Liver (tissue), 9 donors: ENCODE measurements around the gene MOB3B. TPM values are rescaled to one million over a fixed set of nuclear protein-coding genes. Genes with fewer than 3 reads are reported as not detected.

Experiments used
- DNase-seq: peaks from one replicate; pipeline ENCODE4 v3.0.0-alpha.2; 2017; ENCODE audit warnings: low spot score
- H3K27ac ChIP-seq, 2 donors: one replicate each; pipeline ENCODE4 v1.7.0; 2013; ENCODE audit warnings: inconsistent platforms in 2 of 2, low read length in 2 of 2, control low read depth in 1 of 2, low read depth in 1 of 2, mild to moderate bottlenecking in 1 of 2
- H3K27me3 ChIP-seq, 4 donors: one replicate each; pipeline versions ENCODE4 v1.6.1 to v1.7.0; 2013; ENCODE audit warnings: low read length in 3 of 4, inconsistent platforms in 1 of 4, mild to moderate bottlenecking in 1 of 4, moderate library complexity in 1 of 4; ENCODE audit not compliant: control insufficient read depth in 4 of 4, insufficient read depth in 4 of 4
- H3K36me3 ChIP-seq, 4 donors: one replicate each; pipeline versions ENCODE4 v1.6.1 to v1.7.0; 2013; ENCODE audit warnings: low read length in 3 of 4, mild to moderate bottlenecking in 3 of 4, low read depth in 1 of 4, moderate library complexity in 1 of 4; ENCODE audit not compliant: control insufficient read depth in 4 of 4, insufficient read depth in 3 of 4
- H3K4me1 ChIP-seq, 4 donors: one replicate each; pipeline versions ENCODE4 v1.6.1 to v1.7.0; 2013; ENCODE audit warnings: low read length in 3 of 4, mild to moderate bottlenecking in 3 of 4, moderate library complexity in 1 of 4; ENCODE audit not compliant: control insufficient read depth in 4 of 4, insufficient read depth in 4 of 4
- H3K4me3 ChIP-seq, 3 donors: one replicate each; pipeline versions ENCODE4 v1.6.1 to v1.7.0; 2013; ENCODE audit warnings: low read length in 3 of 3, control low read depth in 1 of 3, low read depth in 1 of 3, mild to moderate bottlenecking in 1 of 3
- H3K9ac ChIP-seq, 2 donors: one replicate each; pipeline ENCODE4 v1.7.0; 2013; ENCODE audit warnings: low read length in 2 of 2, mild to moderate bottlenecking in 2 of 2, moderate library complexity in 2 of 2, control low read depth in 1 of 2, low read depth in 1 of 2
- H3K9me3 ChIP-seq, 4 donors: one replicate each; pipeline versions ENCODE4 v1.6.1 to v1.7.0; 2013; ENCODE audit warnings: low read length in 3 of 4; ENCODE audit not compliant: control insufficient read depth in 4 of 4
- ATF3 ChIP-seq: IDR thresholded peaks from 2 replicates; pipeline ENCODE4 v1.6.1; 2016; ENCODE audit warnings: antibody characterized with exemption
- EGR1 ChIP-seq, 2 donors: IDR thresholded peaks; 2 replicates each; pipeline ENCODE4 v1.6.1; 2016 to 2018; ENCODE audit warnings: antibody characterized with exemption in 2 of 2, low read depth in 2 of 2
- FOXA1 ChIP-seq: IDR thresholded peaks from 2 replicates; pipeline ENCODE4 v1.6.1; 2016; ENCODE audit warnings: antibody characterized with exemption
- FOXA2 ChIP-seq: IDR thresholded peaks from 2 replicates; pipeline ENCODE4 v1.6.1; 2016; ENCODE audit warnings: antibody characterized with exemption
- GABPA ChIP-seq, 2 donors: IDR thresholded peaks in 1 of 2; conservative IDR thresholded peaks in 1 of 2; 2 replicates each; pipeline ENCODE4 v1.6.1; 2016; ENCODE audit warnings: antibody characterized with exemption in 2 of 2, mild to moderate bottlenecking in 1 of 2, moderate library complexity in 1 of 2
- HNF4A ChIP-seq, 2 donors: conservative IDR thresholded peaks; 2 replicates each; pipeline ENCODE4 v1.6.1; 2016; ENCODE audit warnings: antibody characterized with exemption in 2 of 2, mild to moderate bottlenecking in 2 of 2
- HNF4G ChIP-seq: IDR thresholded peaks from 2 replicates; pipeline ENCODE4 v1.6.1; 2016; ENCODE audit warnings: antibody characterized with exemption
- JUND ChIP-seq, 2 donors: IDR thresholded peaks; 2 replicates each; pipeline ENCODE4 v1.6.1; 2016; ENCODE audit warnings: antibody characterized with exemption in 2 of 2
- NR2F2 ChIP-seq: IDR thresholded peaks from 2 replicates; pipeline ENCODE4 v1.6.1; 2016; ENCODE audit warnings: antibody characterized with exemption
- RAD21 ChIP-seq, 2 donors: IDR thresholded peaks; 2 replicates each; pipeline ENCODE4 v1.6.1; 2016; ENCODE audit warnings: antibody characterized with exemption in 2 of 2, mild to moderate bottlenecking in 2 of 2
- REST ChIP-seq: IDR thresholded peaks from 2 replicates; pipeline ENCODE4 v1.6.1; 2016; ENCODE audit warnings: antibody characterized with exemption, mild to moderate bottlenecking
- RXRA ChIP-seq, 2 donors: IDR thresholded peaks; 2 replicates each; pipeline ENCODE4 v1.6.1; 2017 to 2018; ENCODE audit warnings: antibody characterized with exemption in 2 of 2, mild to moderate bottlenecking in 1 of 2
- SP1 ChIP-seq: IDR thresholded peaks from 2 replicates; pipeline ENCODE4 v1.6.1; 2018; ENCODE audit warnings: antibody characterized with exemption, mild to moderate bottlenecking
- TAF1 ChIP-seq: conservative IDR thresholded peaks from 2 replicates; pipeline ENCODE4 v1.6.1; 2016; ENCODE audit warnings: antibody characterized with exemption, mild to moderate bottlenecking
- YY1 ChIP-seq: IDR thresholded peaks from 2 replicates; pipeline ENCODE4 v1.6.1; 2016; ENCODE audit warnings: antibody characterized with exemption, mild to moderate bottlenecking
- WGBS: extraction: QIAGEN DNeasy Blood & Tissue Kit; methylation state at CpG from one replicate; pipeline ENCODE4 v1.1.7; 2013; 5-methylcytosine and 5-hydroxymethylcytosine counted together
- polyA plus RNA-seq, 2 donors: library from polyadenylated mRNA; stranded (reverse) in 1 of 2; unstranded in 1 of 2; fragments of 200-250 nt in 1 of 2; fragments of >200 nt in 1 of 2; fragmentation: Nextera tagmentation in 1 of 2; extraction: Ambion mirVana in 1 of 2; gene quantifications; one replicate each; pipeline versions ENCODE4 v1.2.1 to v1.2.3, GENCODE V29; 2013 to 2015
- total RNA-seq, 2 donors: library from RNA; depleted of rRNA; stranded (reverse); fragments of >200 nt; gene quantifications; one replicate each; pipeline ENCODE4 v1.2.3, GENCODE V29; 2014
- TF ChIP-seq, protein P1 (sequence below): fragments of 150-350 bp; IDR thresholded peaks from 2 replicates; pipeline ENCODE4 v1.5.1; 2017; ENCODE audit warnings: improper control_type of control experiment, low read depth, low read length; ENCODE audit not compliant: missing input control
- TF ChIP-seq, protein P2 (sequence below): IDR thresholded peaks from 2 replicates; pipeline ENCODE4 v1.6.1; 2016; ENCODE audit warnings: antibody characterized with exemption
- TF ChIP-seq, protein P3 (sequence below): IDR thresholded peaks from 2 replicates; pipeline ENCODE4 v1.6.1; 2016; ENCODE audit warnings: antibody characterized with exemption
- donor health status: healthy.
- donor health status: healthy.
- donor health status: healthy.
- donor health status: healthy.
- donor health status: healthy.

The MOB3B gene
- total and polyA plus RNA-seq, 4 donors = 0.36 to 1.1 (median 0.76) TPM

DNA sequence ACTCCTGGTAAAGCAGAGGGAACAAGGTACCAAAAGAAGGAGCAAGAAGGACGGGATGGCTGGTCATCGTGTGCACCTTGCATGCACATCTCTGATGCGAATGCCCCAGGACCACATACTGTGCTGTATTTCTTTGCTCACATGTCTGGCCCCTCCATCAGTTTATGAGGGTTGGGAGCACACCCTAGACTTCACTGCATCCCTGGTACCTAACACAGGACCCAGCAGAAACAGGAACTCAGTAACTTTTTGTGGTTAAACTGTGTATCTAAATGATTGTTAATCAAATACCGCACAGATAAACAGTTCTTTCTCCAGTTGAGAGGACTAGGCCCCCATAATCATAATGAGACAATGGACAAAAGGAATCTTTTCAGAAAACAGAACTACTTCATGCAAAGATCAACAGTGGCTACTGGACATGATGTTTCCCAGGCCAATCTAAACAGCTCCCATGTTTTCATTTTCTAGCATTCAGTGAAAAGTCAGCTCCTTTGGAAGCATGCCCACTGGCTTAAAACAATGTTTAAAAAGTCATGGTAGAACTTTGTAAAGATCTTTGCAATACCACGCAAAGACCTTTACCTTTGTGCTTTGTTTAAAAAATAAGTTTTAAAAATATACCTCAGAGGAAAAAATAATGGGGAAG lies 61.0 kb downstream of the MOB3B start:
- Histone ChIP-seq H3K9ac (no peak overlapping the region), H3K27ac (no peak overlapping the region), H3K4me3 (no peak overlapping the region), H3K36me3 (no peaks in the 10 kb centered on the region), H3K9me3 (no peaks in the 10 kb centered on the region), H3K4me1 (no peaks in the 10 kb centered on the region), H3K27me3 (no peaks in the 10 kb centered on the region)
- TF ChIP-seq RXRA (IDR thresholded peaks at IDR 0.05) (no peak), SP1 (no peak), TAF1 (no peak), NR2F2 (no peak), GABPA (IDR thresholded peaks at IDR 0.05 in 1 of 2, conservative IDR thresholded peaks at IDR 0.05 in 1 of 2) (no peak), HNF4G (no peak), FOXA1 (no peak), RAD21 (IDR thresholded peaks at IDR 0.05) (no peak), FOXA2 (no peak), JUND (IDR thresholded peaks at IDR 0.05) (no peak), HNF4A (conservative IDR thresholded peaks at IDR 0.05) (no peak), ATF3 (no peak), REST (no peak), EGR1 (IDR thresholded peaks at IDR 0.05; ENCODE audit: low read depth in 2 of 2) (no peak), YY1 (no peak)
- TF ChIP-seq, protein P1, sequence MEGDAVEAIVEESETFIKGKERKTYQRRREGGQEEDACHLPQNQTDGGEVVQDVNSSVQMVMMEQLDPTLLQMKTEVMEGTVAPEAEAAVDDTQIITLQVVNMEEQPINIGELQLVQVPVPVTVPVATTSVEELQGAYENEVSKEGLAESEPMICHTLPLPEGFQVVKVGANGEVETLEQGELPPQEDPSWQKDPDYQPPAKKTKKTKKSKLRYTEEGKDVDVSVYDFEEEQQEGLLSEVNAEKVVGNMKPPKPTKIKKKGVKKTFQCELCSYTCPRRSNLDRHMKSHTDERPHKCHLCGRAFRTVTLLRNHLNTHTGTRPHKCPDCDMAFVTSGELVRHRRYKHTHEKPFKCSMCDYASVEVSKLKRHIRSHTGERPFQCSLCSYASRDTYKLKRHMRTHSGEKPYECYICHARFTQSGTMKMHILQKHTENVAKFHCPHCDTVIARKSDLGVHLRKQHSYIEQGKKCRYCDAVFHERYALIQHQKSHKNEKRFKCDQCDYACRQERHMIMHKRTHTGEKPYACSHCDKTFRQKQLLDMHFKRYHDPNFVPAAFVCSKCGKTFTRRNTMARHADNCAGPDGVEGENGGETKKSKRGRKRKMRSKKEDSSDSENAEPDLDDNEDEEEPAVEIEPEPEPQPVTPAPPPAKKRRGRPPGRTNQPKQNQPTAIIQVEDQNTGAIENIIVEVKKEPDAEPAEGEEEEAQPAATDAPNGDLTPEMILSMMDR = no peak
- TF ChIP-seq, protein P2, sequence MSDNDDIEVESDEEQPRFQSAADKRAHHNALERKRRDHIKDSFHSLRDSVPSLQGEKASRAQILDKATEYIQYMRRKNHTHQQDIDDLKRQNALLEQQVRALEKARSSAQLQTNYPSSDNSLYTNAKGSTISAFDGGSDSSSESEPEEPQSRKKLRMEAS = no peak
- TF ChIP-seq, protein P3, sequence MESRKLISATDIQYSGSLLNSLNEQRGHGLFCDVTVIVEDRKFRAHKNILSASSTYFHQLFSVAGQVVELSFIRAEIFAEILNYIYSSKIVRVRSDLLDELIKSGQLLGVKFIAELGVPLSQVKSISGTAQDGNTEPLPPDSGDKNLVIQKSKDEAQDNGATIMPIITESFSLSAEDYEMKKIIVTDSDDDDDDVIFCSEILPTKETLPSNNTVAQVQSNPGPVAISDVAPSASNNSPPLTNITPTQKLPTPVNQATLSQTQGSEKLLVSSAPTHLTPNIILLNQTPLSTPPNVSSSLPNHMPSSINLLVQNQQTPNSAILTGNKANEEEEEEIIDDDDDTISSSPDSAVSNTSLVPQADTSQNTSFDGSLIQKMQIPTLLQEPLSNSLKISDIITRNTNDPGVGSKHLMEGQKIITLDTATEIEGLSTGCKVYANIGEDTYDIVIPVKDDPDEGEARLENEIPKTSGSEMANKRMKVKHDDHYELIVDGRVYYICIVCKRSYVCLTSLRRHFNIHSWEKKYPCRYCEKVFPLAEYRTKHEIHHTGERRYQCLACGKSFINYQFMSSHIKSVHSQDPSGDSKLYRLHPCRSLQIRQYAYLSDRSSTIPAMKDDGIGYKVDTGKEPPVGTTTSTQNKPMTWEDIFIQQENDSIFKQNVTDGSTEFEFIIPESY = no peak
- 93% methylated on average over 5 of the region's 5 CpGs for whole genome bisulfite sequencing
- no peak for DNase-seq
